A549 (cell line): ENCODE results near the gene HIF1AN. TPM values are rescaled to one million over a fixed set of nuclear protein-coding genes. Genes with fewer than 3 reads are reported as not detected.

Experiments
- ATAC-seq, 2 experiments: fragments of 200-7000 bp in 1 of 2; fragments of >200 bp in 1 of 2; cut with Nextera tagmentation in 1 of 2; cut with Tn5 transposase in 1 of 2; 3 replicates each; pipeline versions ENCODE4 v1.8.0 to v1.9.1; 2018 to 2020; ENCODE audit warnings: mild to moderate bottlenecking in 1 of 2, moderate library complexity in 1 of 2
- CTCF ChIA-PET: fragments of 300-600 bp; sonication (Branson Sonifier 250); formaldehyde crosslinking; extraction: SDS; loops from one replicate; lab custom pipeline; 2021; ENCODE audit warnings: antibody characterized with exemption, inconsistent platforms; lab: Yijun Ruan, JAX
- POLR2A ChIA-PET: fragments of 350-600 bp; formaldehyde crosslinking; extraction: SDS; loops from one replicate; lab custom pipeline; 2021; ENCODE audit warnings: antibody characterized with exemption, inconsistent platforms; lab: Yijun Ruan, JAX
- DNase-seq, 2 experiments: peaks; one replicate each; pipeline versions ENCODE4 v3.0.0 to v3.0.0-alpha.2; 2011 to 2016; ENCODE audit warnings: low read depth in 1 of 2, low spot score in 1 of 2
- FAIRE-seq: peaks from 2 replicates; lab custom pipeline; 2011; peaks lifted over from hg19 to GRCh38; lab: Jason Lieb, UNC
- H3K27ac ChIP-seq, 2 experiments: fragments of >200 bp; sonication (Bioruptor Twin); formaldehyde crosslinking; 3 replicates each; pipeline ENCODE4 v1.5.1; 2016 to 2017
- H3K4me1 ChIP-seq: fragments of >200 bp; sonication (Bioruptor Twin); formaldehyde crosslinking; 3 replicates; pipeline ENCODE4 v1.6.1; 2016
- H3K4me2 ChIP-seq: fragments of >200 bp; sonication (Bioruptor Twin); formaldehyde crosslinking; 3 replicates; pipeline ENCODE4 v1.6.1; 2016
- H3K4me3 ChIP-seq: fragments of >200 bp; sonication (Bioruptor Twin); formaldehyde crosslinking; 3 replicates; pipeline ENCODE4 v1.5.1; 2016
- H3K9me3 ChIP-seq: fragments of >200 bp; sonication (Bioruptor Twin); formaldehyde crosslinking; 3 replicates; pipeline ENCODE4 v1.6.1; 2016
- BHLHE40 ChIP-seq: IDR thresholded peaks from 2 replicates; pipeline ENCODE4 v1.6.1; 2012; ENCODE audit warnings: low read depth, low read length, inconsistent platforms
- CBX2 ChIP-seq: fragments of 200-600 bp; sonication (generic); IDR thresholded peaks from 2 replicates; pipeline ENCODE4 v1.6.1; 2016; ENCODE audit warnings: low read depth, mild to moderate bottlenecking, borderline replicate concordance
- CBX8 ChIP-seq: fragments of 200-600 bp; sonication (generic); IDR thresholded peaks from 2 replicates; pipeline ENCODE4 v1.6.1; 2016
- CEBPB ChIP-seq, 2 experiments: fragments of >200 bp in 1 of 2; sonication (Bioruptor Twin) in 1 of 2; formaldehyde crosslinking in 1 of 2; IDR thresholded peaks; 2 replicates each; pipeline ENCODE4 v1.6.1; 2012 to 2016
- CHD4 ChIP-seq: fragments of 200-600 bp; sonication (generic); IDR thresholded peaks from 2 replicates; pipeline ENCODE4 v1.6.1; 2016; ENCODE audit warnings: antibody characterized with exemption, mild to moderate bottlenecking, borderline replicate concordance
- ELK1 ChIP-seq: fragments of 150-350 bp; IDR thresholded peaks from 2 replicates; pipeline ENCODE4 v1.6.1; 2014; ENCODE audit warnings: low read depth, mild to moderate bottlenecking, low read length
- FOXS1 ChIP-seq: fragments of 250-450 bp; sonication (Bioruptor Pico); IDR thresholded peaks from 2 replicates; pipeline ENCODE4 v1.5.0; 2020; ENCODE audit warnings: mild to moderate bottlenecking, moderate library complexity
- GATA3 ChIP-seq: IDR thresholded peaks from 2 replicates; pipeline ENCODE4 v1.6.1; 2012; ENCODE audit warnings: borderline replicate concordance
- HOXB13 ChIP-seq: fragments of 250-450 bp; sonication (Bioruptor Pico); IDR thresholded peaks from 2 replicates; pipeline ENCODE4 v1.5.0; 2020; ENCODE audit warnings: low read depth, mild to moderate bottlenecking, moderate library complexity
- HOXB5 ChIP-seq: fragments of 250-450 bp; sonication (Bioruptor Pico); IDR thresholded peaks from 2 replicates; pipeline ENCODE4 v1.5.0; 2020; ENCODE audit warnings: mild to moderate bottlenecking, moderate library complexity
- JUN ChIP-seq, 2 experiments: fragments of >200 bp; sonication (Bioruptor Twin); formaldehyde crosslinking; IDR thresholded peaks; 2 replicates in 1 of 2; 3 replicates in 1 of 2; pipeline ENCODE4 v1.6.1; 2016 to 2017
- JUNB ChIP-seq: fragments of >200 bp; sonication (Bioruptor Twin); formaldehyde crosslinking; IDR thresholded peaks from 2 replicates; pipeline ENCODE4 v1.6.1; 2016
- KDM5A ChIP-seq: fragments of 200-600 bp; sonication (generic); IDR thresholded peaks from 2 replicates; pipeline ENCODE4 v1.6.1; 2016; ENCODE audit warnings: antibody characterized with exemption, mild to moderate bottlenecking
- MAFK ChIP-seq: fragments of 450-650 bp; IDR thresholded peaks from 2 replicates; pipeline ENCODE4 v1.6.1; 2014; ENCODE audit not compliant: partially characterized antibody
- NFE2L2 ChIP-seq: fragments of 150-350 bp; conservative IDR thresholded peaks from 2 replicates; pipeline ENCODE4 v1.6.1; 2014; ENCODE audit warnings: low read length
- NR3C1 ChIP-seq: fragments of >200 bp; sonication (Bioruptor Twin); formaldehyde crosslinking; IDR thresholded peaks from 3 replicates; pipeline ENCODE4 v1.6.1; 2017
- RAD21 ChIP-seq, 2 experiments: fragments of >200 bp in 1 of 2; sonication (Bioruptor Twin) in 1 of 2; formaldehyde crosslinking in 1 of 2; IDR thresholded peaks in 1 of 2; conservative IDR thresholded peaks in 1 of 2; 2 replicates in 1 of 2; 3 replicates in 1 of 2; pipeline ENCODE4 v1.6.1; 2012 to 2018; ENCODE audit warnings: inconsistent platforms in 1 of 2
- RCOR1 ChIP-seq: fragments of 150-350 bp; IDR thresholded peaks from 2 replicates; pipeline ENCODE4 v1.6.1; 2014; ENCODE audit warnings: antibody characterized with exemption, low read length, low read depth
- RNF2 ChIP-seq: fragments of 200-600 bp; sonication (generic); IDR thresholded peaks from 2 replicates; pipeline ENCODE4 v1.6.1; 2016; ENCODE audit warnings: low read depth, mild to moderate bottlenecking, antibody characterized with exemption, moderate library complexity, borderline replicate concordance
- SMC3 ChIP-seq: fragments of >200 bp; sonication (Bioruptor Twin); formaldehyde crosslinking; IDR thresholded peaks from 3 replicates; pipeline ENCODE4 v1.6.1; 2018; ENCODE audit warnings: inconsistent platforms
- SREBF2 ChIP-seq: fragments of 450-650 bp; IDR thresholded peaks from 2 replicates; pipeline ENCODE4 v1.6.1; 2014; ENCODE audit warnings: mild to moderate bottlenecking, moderate library complexity
- TP53 ChIP-seq: fragments of 250-450 bp; sonication (Bioruptor Pico); IDR thresholded peaks from 2 replicates; pipeline ENCODE4 v1.5.0; 2021; ENCODE audit warnings: mild to moderate bottlenecking, moderate library complexity
- ZSCAN20 ChIP-seq: fragments of 250-450 bp; sonication (Bioruptor Pico); IDR thresholded peaks from 2 replicates; pipeline ENCODE4 v1.8.0; 2022; ENCODE audit warnings: mild to moderate bottlenecking, moderate library complexity
- WGBS: methylation state at CpG from one replicate; pipeline ENCODE4 v1.1.6; 2017; ENCODE audit errors: missing lambda C conversion rate; 5-methylcytosine and 5-hydroxymethylcytosine counted together
- polyA plus RNA-seq, 4 experiments: library from polyadenylated mRNA; depleted of rRNA in 3 of 4; stranded (reverse); fragments of >200 nt; fragmentation: RNase III in 1 of 4; extraction: RNeasy Plus Mini Kit Qiagen cat#74134 plus additional on column Dnase treatment in 1 of 4; gene quantifications; 2 replicates in 3 of 4; 3 replicates in 1 of 4; pipeline ENCODE4 v1.2.3, GENCODE V29; 2011 to 2017
- TF ChIP-seq, protein P1 (sequence below): fragments of 250-450 bp; sonication (Bioruptor Pico); IDR thresholded peaks from 2 replicates; pipeline ENCODE4 v1.5.0; 2020; ENCODE audit warnings: low read depth, mild to moderate bottlenecking, moderate library complexity

HIF1AN gene
- polyA plus RNA-seq, 2 of the 4 experiments (the other 2 are of a cell fraction) = 15.3 to 21.6 TPM

- no peak for TF ChIP-seq HOXB13 (CRISPR knock-in tag)
- no peak for TF ChIP-seq SREBF2
- no peak for TF ChIP-seq ELK1
- TF ChIP-seq JUNB = no peak
- no peak for TF ChIP-seq HOXB5
- no peak for TF ChIP-seq RAD21 (conservative IDR thresholded peaks at IDR 0.05 in 1 of 2, IDR thresholded peaks at IDR 0.05 in 1 of 2)
Observed at GRCh38 chr10:100535715-100536353, at the start of gene HIF1AN (continued).

GRCh38 chr10:100487529-100487928 is 48.2 kb upstream of the HIF1AN start:
- Histone ChIP-seq H3K9me3 (no peaks in the 10 kb centered on the region), H3K4me3 (no peak overlapping the region), H3K4me2 (no peak overlapping the region), H3K4me1 (no peaks in the 10 kb centered on the region), H3K27ac (no peak overlapping the region)
- ChIA-PET CTCF (interaction anchor here (0.7 to 25.5 kb wide), 5 partner anchors 11 to 149 kb away, joined by 3 to 381 read pairs (median 4); partner anchors contain the start of gene SEC31B), POLR2A (interaction anchor here (0.6 kb wide), 1 partner anchor 235 kb away, joined by 5 read pairs; no protein-coding TSS in a partner anchor)
- ATAC-seq (no peak), DNase-seq (no peak), FAIRE-seq (no peak)
- WGBS = 59% methylated on average over 4 of the region's 6 CpGs
- TF ChIP-seq, protein P1, sequence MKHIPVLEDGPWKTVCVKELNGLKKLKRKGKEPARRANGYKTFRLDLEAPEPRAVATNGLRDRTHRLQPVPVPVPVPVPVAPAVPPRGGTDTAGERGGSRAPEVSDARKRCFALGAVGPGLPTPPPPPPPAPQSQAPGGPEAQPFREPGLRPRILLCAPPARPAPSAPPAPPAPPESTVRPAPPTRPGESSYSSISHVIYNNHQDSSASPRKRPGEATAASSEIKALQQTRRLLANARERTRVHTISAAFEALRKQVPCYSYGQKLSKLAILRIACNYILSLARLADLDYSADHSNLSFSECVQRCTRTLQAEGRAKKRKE = no peak
- TF ChIP-seq KDM5A (no peak), ZSCAN20 (no peak), CHD4 (no peak), HOXB5 (no peak), NFE2L2 (no peak), RCOR1 (no peak), TP53 (CRISPR knock-in tag) (no peak), CBX2 (no peak), NR3C1 (no peak)

- WGBS = 84% methylated on average over 5 of the region's 5 CpGs
- CTCF ChIA-PET = interaction anchor here (1.1 to 25.5 kb wide), 2 partner anchors 9 to 23 kb away, joined by 3 to 381 read pairs; partner anchors contain the start of gene SEC31B
- ATAC-seq (no peak), DNase-seq (no peak), FAIRE-seq (no peak)
- no peaks in the 10 kb centered on the region for H3K9me3 ChIP-seq
- POLR2A ChIA-PET = interaction anchor here (1.0 kb wide), 1 partner anchor 202 kb away, joined by 3 read pairs; the partner anchor contains the start of gene BLOC1S2
- H3K27ac ChIP-seq = no peak overlapping the region
- H3K4me1 ChIP-seq = no peaks in the 10 kb centered on the region
- no peak overlapping the region for H3K4me2 ChIP-seq
- H3K4me3 ChIP-seq = no peak overlapping the region
- TF ChIP-seq SREBF2 (no peak), MAFK (no peak), CBX8 (no peak), HOXB13 (CRISPR knock-in tag) (no peak), RCOR1 (no peak), JUNB (no peak), SMC3 (no peak), RNF2 (no peak), GATA3 (no peak), CEBPB (IDR thresholded peaks at IDR 0.05) (no peak), FOXS1 (CRISPR knock-in tag) (no peak), BHLHE40 (no peak), JUN (IDR thresholded peaks at IDR 0.05) (no peak)
- TF ChIP-seq, protein P1 = no peak
Observed at GRCh38 chr10:100489396-100489795, 46.3 kb upstream of the HIF1AN start.
